NCI-H1048 (cell line): ENCODE measurements around the gene LPAR1.
"Not testable (repeated sequence)": the region's sequence is repeated elsewhere in the genome, so short reads cannot be mapped to it uniquely, and the experiment has no call there.

Source experiments
- DNase-seq: peaks from one replicate; lab custom pipeline; 2025; lab: John Stamatoyannopoulos, UW

LPAR1 gene

DNA sequence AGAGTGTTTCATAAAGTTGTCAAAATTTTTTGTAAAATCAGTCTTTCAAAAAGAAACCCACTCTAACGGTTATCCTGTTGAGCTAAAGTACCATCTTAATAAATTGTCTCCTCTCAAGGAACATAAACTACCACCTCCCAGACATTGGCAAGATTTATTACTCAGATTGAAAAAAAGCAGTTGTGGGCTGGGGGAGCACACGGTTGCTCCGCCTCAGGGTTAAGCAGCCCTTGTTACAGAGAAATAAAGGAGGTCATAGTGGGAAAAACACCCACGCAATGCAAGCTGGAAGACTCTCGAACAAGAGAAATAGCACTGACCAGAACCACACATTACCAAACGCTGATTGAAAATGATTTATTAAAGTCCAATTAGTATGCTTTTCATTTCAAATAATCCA lies 165.3 kb downstream of the LPAR1 start:
- no peak for DNase-seq

DNA sequence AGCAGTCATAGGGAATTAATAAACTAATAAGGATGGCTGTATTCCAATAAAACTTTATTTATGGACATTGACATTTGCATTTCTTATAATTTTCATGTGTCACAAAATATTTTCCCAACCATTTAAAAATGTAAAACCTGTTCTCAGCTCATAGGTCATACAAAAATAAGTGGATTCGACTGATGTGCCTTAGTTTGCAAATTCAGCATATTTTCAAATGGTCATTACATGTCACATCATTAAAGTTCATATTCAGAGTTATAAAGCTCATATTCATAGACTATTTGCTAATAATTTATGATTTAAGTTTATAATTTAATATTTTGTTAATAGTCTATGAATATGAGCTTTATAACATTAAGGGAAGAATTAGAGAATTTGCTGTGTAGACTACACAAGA lies 166.5 kb downstream of the LPAR1 start:
- no peak for DNase-seq

- DNase-seq = no peak
Measured at GRCh38 chr9:110869931-110870330, 168.3 kb downstream of the LPAR1 start.

- DNase-seq = no peak
Measured at GRCh38 chr9:110864011-110864410, 174.3 kb downstream of the LPAR1 start.

DNA sequence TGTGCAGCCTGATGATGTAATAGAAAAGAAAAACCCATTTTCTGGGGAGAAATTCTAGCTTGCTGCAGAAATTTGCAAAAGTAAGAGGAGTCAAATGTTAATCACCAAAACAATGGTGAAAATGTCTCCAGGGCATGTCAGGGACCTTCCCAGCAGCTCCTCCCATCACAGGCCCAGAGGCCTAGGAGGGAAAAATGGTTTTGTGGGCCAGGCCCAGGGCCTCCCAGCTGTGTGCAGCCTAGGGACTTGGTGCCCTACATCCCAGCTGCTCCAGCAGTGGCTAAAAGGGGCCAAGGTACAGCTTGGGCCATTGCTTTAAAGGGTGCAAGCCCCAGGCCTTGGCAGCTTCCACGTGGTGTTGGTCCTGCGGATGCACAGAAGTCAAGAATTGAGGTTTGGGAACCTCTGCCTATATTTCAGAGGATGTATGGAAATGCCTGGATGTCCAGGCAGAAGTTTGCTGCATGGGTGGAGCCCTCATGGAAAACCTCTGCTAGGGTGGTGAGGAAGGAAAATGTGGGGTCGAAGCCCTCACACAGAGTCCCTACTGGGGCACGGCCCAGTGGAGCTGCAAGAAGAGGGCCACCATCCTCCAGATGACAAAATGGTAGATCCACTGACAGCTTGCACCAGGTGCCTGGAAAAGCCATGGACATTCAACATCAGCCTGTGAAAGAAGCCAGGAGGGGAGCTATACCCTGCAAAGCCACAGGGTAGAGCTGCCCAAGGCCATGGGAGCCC lies 176.7 kb downstream of the LPAR1 start:
- DNase-seq = not testable (repeated sequence)

- DNase-seq = no peak
Measured at GRCh38 chr9:110856772-110857171, 181.5 kb downstream of the LPAR1 start.

GRCh38 chr9:110850401-110851135 lies 187.7 kb downstream of the LPAR1 start:
- DNase-seq = no peak

DNA sequence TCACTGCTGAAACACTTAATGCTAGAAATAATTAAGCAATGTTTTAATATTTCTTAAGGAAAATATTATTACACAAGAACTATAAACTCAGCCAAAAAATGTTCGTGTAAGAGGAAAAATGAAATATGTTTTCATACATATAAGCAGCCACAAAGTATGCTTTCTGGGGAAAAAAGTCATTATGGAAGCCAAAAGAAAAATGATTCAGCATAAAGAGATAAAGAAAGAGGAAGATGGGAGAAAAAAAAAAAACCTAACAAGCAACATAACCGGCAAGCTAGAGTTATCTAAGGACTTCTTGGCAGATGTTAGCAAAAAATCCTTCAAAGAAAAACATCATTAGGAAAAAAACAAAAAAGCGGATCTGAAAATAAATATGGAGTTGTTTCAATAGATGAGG lies 190.6 kb downstream of the LPAR1 start:
- DNase-seq = no peak

- DNase-seq = no peak
Measured at GRCh38 chr9:110846215-110846614, 192.1 kb downstream of the LPAR1 start.

DNA sequence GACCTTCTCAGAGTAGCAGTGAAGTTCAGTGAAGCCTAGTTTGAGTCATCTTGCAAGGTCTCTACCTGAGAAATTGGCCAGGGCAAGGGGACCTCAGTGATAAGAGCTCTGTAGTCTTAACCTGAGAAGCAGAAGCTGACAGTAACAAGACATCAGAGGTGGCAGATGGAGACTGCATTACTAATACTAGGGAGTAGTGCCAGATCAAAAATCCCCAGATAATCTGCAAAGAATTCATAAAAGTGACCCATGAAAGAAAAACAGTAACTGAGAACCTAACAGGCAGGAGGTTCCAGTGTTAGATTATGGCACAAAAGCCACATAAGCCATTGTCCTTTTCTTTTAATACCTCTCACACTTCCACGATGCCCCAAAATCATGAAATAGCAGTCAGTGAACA lies 194.1 kb downstream of the LPAR1 start:
- no peak for DNase-seq

DNA sequence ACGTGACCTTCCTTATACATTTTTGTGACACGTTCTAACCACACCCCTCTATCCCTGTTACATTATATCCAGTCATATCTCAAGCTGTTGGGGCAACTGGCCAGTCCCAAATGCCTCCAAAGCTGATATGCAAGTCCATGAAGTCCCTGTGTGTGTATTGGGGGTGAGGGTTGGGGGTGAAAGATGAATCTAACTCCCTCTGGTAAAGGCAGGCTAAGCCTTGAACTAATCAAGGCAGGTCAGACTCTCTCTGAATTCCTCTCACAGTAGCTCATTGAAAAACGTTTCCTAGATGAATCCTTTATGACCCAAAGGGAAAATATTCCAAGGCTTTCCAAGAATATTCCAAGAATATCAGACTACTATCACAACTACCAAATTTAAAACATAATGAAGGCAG lies 195.3 kb downstream of the LPAR1 start:
- DNase-seq = no peak

- no peak for DNase-seq
Measured at GRCh38 chr9:110842169-110842568, 196.1 kb downstream of the LPAR1 start.

DNA sequence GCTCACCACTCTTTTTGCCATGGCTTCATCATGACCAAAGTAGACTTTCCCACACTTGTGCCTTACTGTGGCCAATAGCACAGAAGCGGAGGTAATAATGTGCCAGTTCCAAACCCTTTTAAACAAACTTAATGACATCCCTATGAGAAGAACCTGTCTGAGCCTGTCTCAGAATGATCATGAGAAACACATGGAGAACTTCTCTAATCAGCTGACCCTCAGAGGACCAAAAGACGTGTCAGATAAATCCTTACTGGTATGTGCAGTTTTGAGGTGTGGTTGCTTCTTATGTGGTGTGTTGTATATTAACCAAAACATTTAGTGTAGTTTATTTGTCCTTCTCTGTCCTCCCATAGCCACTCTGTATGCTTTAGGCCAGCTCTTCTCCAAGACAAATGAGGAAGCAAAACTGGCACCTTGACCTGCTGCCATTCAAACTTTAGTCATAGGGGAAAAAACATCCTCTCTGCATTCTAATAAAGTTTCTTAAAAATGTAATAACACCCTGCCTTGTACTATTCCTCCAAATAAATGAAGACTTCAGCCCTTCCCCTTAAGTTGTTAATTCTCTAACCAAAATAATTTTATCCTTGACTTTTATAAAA lies 200.8 kb downstream of the LPAR1 start:
- no peak for DNase-seq

DNA sequence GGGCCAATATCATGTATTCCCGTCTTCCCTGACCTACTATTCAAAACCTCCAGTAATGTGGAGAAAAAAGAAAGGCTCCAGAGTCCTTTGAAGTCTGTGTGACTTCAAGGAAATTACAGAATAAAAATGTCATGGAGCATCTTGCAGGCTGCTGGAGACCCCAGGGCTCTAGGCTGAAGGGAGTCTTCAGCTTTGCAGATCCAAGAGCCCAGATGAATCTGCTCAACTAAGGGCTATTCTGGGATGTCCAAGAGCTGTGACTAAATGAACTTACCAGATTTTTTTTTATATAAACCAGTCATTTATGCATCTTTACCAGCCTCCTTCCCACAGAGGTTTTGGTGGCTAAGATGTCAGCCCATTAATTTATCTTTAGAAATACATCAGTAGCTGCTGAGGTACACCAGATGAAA lies 202.4 kb downstream of the LPAR1 start:
- DNase-seq = no peak

DNA sequence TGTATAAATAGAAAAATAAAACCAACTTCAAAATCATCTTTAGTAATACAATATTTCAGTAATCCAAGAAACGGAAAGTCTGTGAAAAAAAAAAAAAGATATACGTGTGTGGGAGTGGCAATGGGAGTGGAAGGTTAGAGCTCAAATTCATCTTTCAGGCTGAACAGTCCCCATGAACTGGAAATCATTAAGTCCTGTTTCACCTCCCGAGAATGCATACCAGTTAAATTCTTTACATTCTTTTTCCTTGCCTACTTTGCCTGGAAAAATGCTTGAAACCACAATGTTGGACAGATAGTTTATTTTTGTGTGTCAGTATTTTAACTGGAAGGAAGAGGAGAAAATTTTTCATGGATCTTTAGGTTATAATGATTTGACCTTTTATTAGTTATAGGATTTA lies 202.9 kb downstream of the LPAR1 start:
- DNase-seq = no peak

- no peak for DNase-seq
Measured at GRCh38 chr9:110832926-110833325, 205.3 kb downstream of the LPAR1 start.

GRCh38 chr9:110830495-110830894 lies 207.8 kb downstream of the LPAR1 start:
- DNase-seq = no peak

DNA sequence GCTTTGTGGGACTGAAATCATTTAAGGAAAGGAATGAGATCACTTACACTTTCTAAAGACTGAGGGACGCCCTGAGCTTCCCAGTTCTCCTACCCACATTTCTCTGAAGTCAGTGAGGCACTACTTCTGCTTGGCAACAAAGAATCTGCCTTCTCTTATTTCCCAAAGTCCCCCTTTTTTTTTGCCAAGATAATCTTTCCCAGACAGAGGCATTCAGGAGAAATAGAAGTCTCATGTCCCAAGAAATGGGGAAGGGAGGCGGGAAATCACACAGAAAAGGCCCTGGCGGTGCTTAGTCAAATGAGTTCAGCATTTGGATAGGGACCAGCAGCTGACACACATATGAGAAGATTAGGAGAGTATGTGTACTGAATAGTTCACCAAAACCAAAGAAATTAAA lies 210.0 kb downstream of the LPAR1 start:
- no peak for DNase-seq

GRCh38 chr9:110826400-110826799 lies 211.9 kb downstream of the LPAR1 start:
- DNase-seq = not testable (repeated sequence)

DNA sequence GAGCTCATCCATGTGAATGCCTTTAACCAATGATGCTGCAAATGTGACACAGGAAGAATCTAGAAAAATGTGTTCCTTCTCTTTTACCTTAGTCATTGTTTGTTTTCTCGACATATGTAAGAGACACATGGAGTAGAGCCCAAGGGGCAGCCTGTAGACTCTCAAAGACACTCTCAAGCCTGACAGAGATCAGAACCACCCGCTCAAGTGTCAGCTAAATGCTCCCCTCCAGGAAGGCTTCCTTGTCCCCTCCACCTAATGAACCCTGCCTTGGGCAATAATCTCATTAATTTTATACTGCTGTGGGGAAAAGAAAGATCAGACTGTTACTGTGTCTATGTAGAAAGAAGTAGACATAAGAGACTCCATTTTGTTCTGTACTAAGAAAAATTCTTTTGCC lies 212.3 kb downstream of the LPAR1 start:
- no peak for DNase-seq

DNA sequence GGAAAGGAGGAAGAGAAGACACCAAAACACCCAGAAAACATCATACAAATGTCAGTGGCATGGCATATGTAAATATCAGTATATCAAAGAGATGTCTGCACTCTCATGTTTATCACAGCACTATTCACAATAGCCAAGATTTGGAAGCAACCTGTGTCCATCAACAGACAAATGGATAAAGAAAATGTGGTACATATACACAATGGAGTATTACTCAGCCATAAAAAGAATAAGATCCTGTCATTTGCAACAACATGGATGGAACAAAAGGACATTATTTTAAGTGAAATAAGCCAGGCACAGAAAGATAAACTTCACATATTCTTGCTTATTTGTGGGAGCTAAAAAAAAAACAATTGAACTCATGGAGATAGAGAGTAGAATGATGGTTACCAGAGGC lies 213.1 kb downstream of the LPAR1 start:
- not testable (repeated sequence) for DNase-seq
